H1 (cell line): Measurements from ENCODE around the gene FSIP1. TPM values are rescaled to one million over a fixed set of nuclear protein-coding genes. Genes with fewer than 3 reads are reported as not detected.

Source experiments
- CTCF ChIA-PET: fragments of 300-600 bp; sonication (Branson Sonifier 250); formaldehyde crosslinking; loops from one replicate; lab custom pipeline; 2021; ENCODE audit not compliant: partially characterized antibody; lab: Charles Lee
- POLR2A ChIA-PET: fragments of 300-600 bp; sonication (Branson Sonifier 250); formaldehyde crosslinking; loops from one replicate; lab custom pipeline; 2021; ENCODE audit warnings: inconsistent platforms; ENCODE audit not compliant: partially characterized antibody; lab: Charles Lee
- DNase-seq, 2 experiments: peaks; one replicate each; pipeline versions ENCODE4 v3.0.0 to v3.0.0-alpha.2; 2010 to 2022; ENCODE audit warnings: low spot score in 2 of 2, low read depth in 1 of 2, mixed read lengths in 1 of 2
- FAIRE-seq: peaks from 2 replicates; lab custom pipeline; 2011; peaks lifted over from hg19 to GRCh38; lab: Jason Lieb, UNC
- H2AFZ ChIP-seq: 2 replicates; pipeline ENCODE4 v1.8.1; 2012; ENCODE audit warnings: low read length, inconsistent platforms
- H2AK5ac ChIP-seq: 2 replicates; pipeline ENCODE4 v1.6.1; 2013; ENCODE audit warnings: low read depth, low read length
- H2BK120ac ChIP-seq: replicated peaks from 2 replicates; pipeline ENCODE3; 2013; ENCODE audit warnings: low read depth, low read length, inconsistent platforms
- H2BK12ac ChIP-seq: 2 replicates; pipeline ENCODE4 v1.6.1; 2013; ENCODE audit warnings: low read depth, low read length
- H2BK15ac ChIP-seq: 2 replicates; pipeline ENCODE4 v1.6.1; 2013; ENCODE audit warnings: low read length
- H2BK20ac ChIP-seq: 2 replicates; pipeline ENCODE4 v1.6.1; 2013; ENCODE audit warnings: low read length
- H2BK5ac ChIP-seq: 2 replicates; pipeline ENCODE4 v1.6.1; 2013; ENCODE audit warnings: low read depth, low read length
- H3K14ac ChIP-seq: 2 replicates; pipeline ENCODE4 v1.6.1; 2013; ENCODE audit warnings: inconsistent platforms; ENCODE audit not compliant: insufficient read length
- H3K18ac ChIP-seq: 2 replicates; pipeline ENCODE4 v1.6.1; 2013; ENCODE audit warnings: low read length; ENCODE audit errors: extremely low read depth
- H3K23ac ChIP-seq: 2 replicates; pipeline ENCODE4 v1.6.1; 2013; ENCODE audit warnings: inconsistent platforms; ENCODE audit not compliant: insufficient read length
- H3K23me2 ChIP-seq: 2 replicates; pipeline ENCODE4 v1.6.1; 2013; ENCODE audit warnings: low read depth, low read length
- H3K27ac ChIP-seq: 2 replicates; pipeline ENCODE4 v1.6.1; 2011; ENCODE audit warnings: low read depth, low read length, inconsistent platforms
- H3K27me3 ChIP-seq, 4 experiments: replicated peaks in 1 of 4; 1 replicate in 1 of 4; 2 replicates in 3 of 4; pipeline versions ENCODE4 v1.6.1 to v1.8.1; 2011 to 2013; ENCODE audit warnings: low read length in 3 of 4, mild to moderate bottlenecking in 3 of 4, inconsistent platforms in 2 of 4, mixed read lengths in 2 of 4, moderate library complexity in 1 of 4; ENCODE audit not compliant: control insufficient read depth in 3 of 4, insufficient read depth in 3 of 4; ENCODE audit errors: extremely low read depth in 1 of 4
- H3K36me3 ChIP-seq, 4 experiments: 2 replicates each; pipeline versions ENCODE4 v1.6.1 to v1.8.1; 2011 to 2013; ENCODE audit warnings: mild to moderate bottlenecking in 4 of 4, low read length in 3 of 4, moderate library complexity in 2 of 4, control low read depth in 1 of 4, inconsistent platforms in 1 of 4; ENCODE audit not compliant: insufficient read depth in 4 of 4, control insufficient read depth in 2 of 4
- H3K4ac ChIP-seq: replicated peaks from 2 replicates; pipeline ENCODE3; 2013; ENCODE audit warnings: low read length, low read depth, mixed read lengths, inconsistent platforms; ENCODE audit not compliant: insufficient read length
- H3K4me1 ChIP-seq, 4 experiments: replicated peaks in 1 of 4; 1 replicate in 1 of 4; 2 replicates in 3 of 4; pipeline versions ENCODE4 v1.6.1 to v1.8.1; 2011 to 2013; ENCODE audit warnings: low read length in 3 of 4, inconsistent platforms in 2 of 4, mixed read lengths in 1 of 4; ENCODE audit not compliant: insufficient read depth in 4 of 4, control insufficient read depth in 3 of 4
- H3K4me2 ChIP-seq, 2 experiments: 2 replicates each; pipeline versions ENCODE4 v1.6.1 to v1.8.1; 2011 to 2013; ENCODE audit warnings: low read depth in 2 of 2, low read length in 2 of 2, control low read depth in 1 of 2, inconsistent platforms in 1 of 2, mild to moderate bottlenecking in 1 of 2; ENCODE audit not compliant: insufficient read depth in 1 of 2
- H3K4me3 ChIP-seq, 4 experiments: fragments of 200-600, 300-600 bp in 1 of 4; sonication (generic), shearing (Covaris generic), sonication (Bioruptor Twin) in 1 of 4; 2 replicates each; pipeline versions ENCODE4 v1.5.1 to v1.8.1; 2011 to 2016; ENCODE audit warnings: low read length in 4 of 4, low read depth in 3 of 4, control low read depth in 2 of 4, inconsistent platforms in 2 of 4, mild to moderate bottlenecking in 2 of 4, mixed read lengths in 1 of 4, moderate library complexity in 1 of 4; ENCODE audit not compliant: insufficient read depth in 2 of 4; ENCODE audit errors: extremely low read depth in 1 of 4
- H3K56ac ChIP-seq: replicated peaks from 2 replicates; pipeline ENCODE3; 2013; ENCODE audit warnings: low read depth, mild to moderate bottlenecking, mixed read lengths, low read length, inconsistent platforms; ENCODE audit not compliant: insufficient read length
- H3K79me1 ChIP-seq: 2 replicates; pipeline ENCODE4 v1.6.1; 2013; ENCODE audit warnings: low read depth, low read length, control low read depth
- H3K79me2 ChIP-seq, 2 experiments: 2 replicates each; pipeline versions ENCODE4 v1.6.1 to v1.8.1; 2012 to 2013; ENCODE audit warnings: low read length in 2 of 2, mild to moderate bottlenecking in 2 of 2, inconsistent platforms in 1 of 2; ENCODE audit not compliant: insufficient read depth in 2 of 2, control insufficient read depth in 1 of 2
- H3K9ac ChIP-seq, 4 experiments: replicated peaks in 1 of 4; 1 replicate in 1 of 4; 2 replicates in 3 of 4; pipeline versions ENCODE4 v1.6.1 to v1.8.1; 2011 to 2013; ENCODE audit warnings: low read depth in 3 of 4, low read length in 3 of 4, control low read depth in 2 of 4, mild to moderate bottlenecking in 2 of 4, moderate library complexity in 2 of 4, inconsistent platforms in 1 of 4; ENCODE audit errors: extremely low read depth in 1 of 4
- H3K9me3 ChIP-seq, 2 experiments: 2 replicates each; pipeline versions ENCODE4 v1.6.1 to v1.8.1; 2012 to 2013; ENCODE audit warnings: mild to moderate bottlenecking in 2 of 2, moderate library complexity in 2 of 2, control low read depth in 1 of 2, inconsistent platforms in 1 of 2, low read depth in 1 of 2, low read length in 1 of 2, mixed read lengths in 1 of 2; ENCODE audit not compliant: insufficient read depth in 2 of 2
- H4K20me1 ChIP-seq, 2 experiments: replicated peaks in 1 of 2; 2 replicates each; pipeline versions ENCODE3 to v1.8.1; 2011 to 2013; ENCODE audit warnings: inconsistent platforms in 2 of 2, low read length in 2 of 2, mild to moderate bottlenecking in 1 of 2; ENCODE audit not compliant: insufficient read depth in 2 of 2, control insufficient read depth in 1 of 2
- H4K5ac ChIP-seq: 2 replicates; pipeline ENCODE4 v1.6.1; 2013; ENCODE audit warnings: low read length, low read depth, mixed read lengths, inconsistent platforms; ENCODE audit not compliant: insufficient read length
- H4K8ac ChIP-seq: 2 replicates; pipeline ENCODE4 v1.8.0; 2013; ENCODE audit warnings: mild to moderate bottlenecking, moderate library complexity, low read length, inconsistent platforms; ENCODE audit not compliant: insufficient read depth; ENCODE audit errors: extremely low read depth
- H4K91ac ChIP-seq: replicated peaks from 2 replicates; pipeline ENCODE3; 2013; ENCODE audit warnings: low read length, mixed read lengths, inconsistent platforms; ENCODE audit not compliant: insufficient read length
- ATF2 ChIP-seq: IDR thresholded peaks from 2 replicates; pipeline ENCODE4 v1.6.1; 2012; ENCODE audit warnings: low read length, inconsistent platforms
- HDAC6 ChIP-seq: IDR thresholded peaks from one replicate; pipeline ENCODE4 v1.7.1; 2012; ENCODE audit warnings: low read depth, mild to moderate bottlenecking, inconsistent platforms, low read length, moderate library complexity
- MAX ChIP-seq: IDR thresholded peaks from 2 replicates; pipeline ENCODE4 v1.6.1; 2012; ENCODE audit warnings: inconsistent platforms
- PHF8 ChIP-seq: fragments of 200-600 bp; sonication (generic); conservative IDR thresholded peaks from 2 replicates; pipeline ENCODE4 v1.7.1; 2012; ENCODE audit warnings: low read depth, mild to moderate bottlenecking, inconsistent platforms, low read length, moderate library complexity
- POLR2A ChIP-seq, 2 experiments: IDR thresholded peaks; 1 replicate in 1 of 2; 2 replicates in 1 of 2; pipeline ENCODE4 v1.6.1; 2011; ENCODE audit warnings: low read depth in 2 of 2, low read length in 2 of 2, mild to moderate bottlenecking in 2 of 2; ENCODE audit errors: control extremely low read depth in 1 of 2
- RAD21 ChIP-seq, 2 experiments: IDR thresholded peaks in 1 of 2; conservative IDR thresholded peaks in 1 of 2; 2 replicates each; pipeline ENCODE4 v1.6.1; 2011; ENCODE audit warnings: low read depth in 2 of 2, low read length in 2 of 2, improper control_type of control experiment in 1 of 2, inconsistent platforms in 1 of 2, mild to moderate bottlenecking in 1 of 2, moderate library complexity in 1 of 2
- SAP30 ChIP-seq: fragments of 300-600 bp; sonication (generic); IDR thresholded peaks from 2 replicates; pipeline ENCODE4 v1.7.1; 2012; ENCODE audit warnings: low read length, moderate library complexity, mild to moderate bottlenecking, inconsistent platforms; ENCODE audit not compliant: insufficient read depth, insufficient replicate concordance
- SIRT6 ChIP-seq: IDR thresholded peaks from one replicate; pipeline ENCODE4 v1.7.1; 2012; ENCODE audit warnings: low read length, inconsistent platforms
- SP2 ChIP-seq: IDR thresholded peaks from 2 replicates; pipeline ENCODE4 v1.6.1; 2012; ENCODE audit warnings: mild to moderate bottlenecking, low read length, inconsistent platforms
- TAF7 ChIP-seq: optimal IDR thresholded peaks from 2 replicates; pipeline ENCODE3; 2011; ENCODE audit warnings: low read depth, mild to moderate bottlenecking, inconsistent platforms, low read length, moderate library complexity, borderline replicate concordance
- USF2 ChIP-seq: IDR thresholded peaks from 2 replicates; pipeline ENCODE4 v1.6.1; 2011; ENCODE audit warnings: low read length, improper control_type of control experiment
- WGBS, 2 experiments: shearing (Covaris generic) in 1 of 2; methylation state at CpG; one replicate each; pipeline versions ENCODE4 v1.1.6 to v1.1.7; 2013 to 2015; ENCODE audit warnings: low lambda C conversion rate in 2 of 2, mixed read lengths in 2 of 2, inconsistent platforms in 1 of 2, low coverage in 1 of 2, missing lambda C conversion rate in 1 of 2; ENCODE audit not compliant: insufficient replicate concordance in 2 of 2, insufficient coverage in 1 of 2, insufficient read length in 1 of 2; ENCODE audit errors: extremely low coverage in 1 of 2, missing lambda C conversion rate in 1 of 2; 5-methylcytosine and 5-hydroxymethylcytosine counted together
- polyA plus RNA-seq, 7 experiments: library from polyadenylated mRNA; depleted of rRNA in 3 of 7; stranded (reverse) in 5 of 7; unstranded in 2 of 7; fragments of >200 nt in 5 of 7; fragments of 200-250 nt in 2 of 7; gene quantifications; 1 replicate in 5 of 7; 2 replicates in 1 of 7; 4 replicates in 1 of 7; pipeline versions ENCODE4 v1.2.1 to v1.2.3, GENCODE V29; 2011 to 2013; ENCODE audit warnings: missing spikeins in 2 of 7, mixed read lengths in 2 of 7
- total RNA-seq: library from RNA; stranded (reverse); fragmentation: NEBNext Ultra II Directional; extraction: Animal tissue kit (Norgen Biotek cat#: 25700); gene quantifications from 2 replicates; pipeline ENCODE4 v1.2.1, GENCODE V29; 2021

FSIP1 gene
- total and polyA plus RNA-seq, 2 of the 8 experiments (the other 6 are each of a cell fraction or from before 2014, with no cell fraction given): 0.18 to 1.3 TPM

GRCh38 chr15:39700375-39700700, 82.3 kb downstream of the FSIP1 start:
- no peak overlapping the region for H3K14ac ChIP-seq
- peaks cover 0 to 1% (median 0%) of the 10 kb centered on the region in 4 experiments; a peak in 1 of 7 replicates for H3K27me3 ChIP-seq
- no peak overlapping the region for H3K4me2 ChIP-seq
- H3K79me1 ChIP-seq: no peaks in the 10 kb centered on the region
- CTCF ChIA-PET: interaction anchor here (1.0 to 3.9 kb wide), 6 partner anchors 11 to 233 kb away, joined by 3 to 18 read pairs (median 6); no protein-coding TSS in a partner anchor
- H2BK20ac ChIP-seq: no peak overlapping the region
- H3K4ac ChIP-seq: no peak overlapping the region
- no peak overlapping the region for H2AK5ac ChIP-seq
- no peaks in the 10 kb centered on the region; the same call in 1 of the 2 replicates for H3K23me2 ChIP-seq
- no peak overlapping the region for H2BK12ac ChIP-seq
- H4K5ac ChIP-seq: no peak overlapping the region
- no peak overlapping the region for H4K91ac ChIP-seq
- POLR2A ChIA-PET: interaction anchor here (1.5 kb wide), 1 partner anchor 120 kb away, joined by 4 read pairs; the partner anchor contains the start of gene THBS1
- WGBS, 2 experiments: 89% methylated on average over 1 of the region's 1 CpG; no CpG with 5 or more reads in 1 of the 2 experiments
- H3K18ac ChIP-seq: no peak overlapping the region
- H3K4me3 ChIP-seq: no peak overlapping the region
- DNase-seq (no peak), FAIRE-seq (no peak)
- H2AFZ ChIP-seq: no peak overlapping the region
- no peak overlapping the region for H3K9ac ChIP-seq
- no peaks in the 10 kb centered on the region for H3K79me2 ChIP-seq
- no peak overlapping the region for H2BK5ac ChIP-seq
- H3K56ac ChIP-seq: no peak overlapping the region
- no peak overlapping the region for H3K23ac ChIP-seq
- H4K8ac ChIP-seq: no peak overlapping the region
- no peak overlapping the region for H2BK15ac ChIP-seq
- no peak overlapping the region for H2BK120ac ChIP-seq
- H4K20me1 ChIP-seq: no peaks in the 10 kb centered on the region
- H3K9me3 ChIP-seq: no peaks in the 10 kb centered on the region
- no peaks in the 10 kb centered on the region for H3K36me3 ChIP-seq
- H3K27ac ChIP-seq: no peak overlapping the region
- peaks cover 0 to 4% (median 3%) of the 10 kb centered on the region in 4 experiments; a peak in 3 of 7 replicates for H3K4me1 ChIP-seq
- TF ChIP-seq TAF7 (no peak), HDAC6 (no peak), ATF2 (no peak), SP2 (no peak), RAD21 (IDR thresholded peaks at IDR 0.05 in 1 of 2, conservative IDR thresholded peaks at IDR 0.05 in 1 of 2; ENCODE audit: low read depth in 2 of 2, low read length in 2 of 2) (no peak), POLR2A (IDR thresholded peaks at IDR 0.05; ENCODE audit: control extremely low read depth in 1 of 2, low read depth in 2 of 2, low read length in 2 of 2) (no peak), SAP30 (no peak), MAX (no peak), SIRT6 (no peak), USF2 (no peak), PHF8 (no peak)
